SH-SY5Y (cell line): ENCODE results near the gene GLOD5.

Source experiments
- GATA2 ChIP-seq: IDR thresholded peaks from 2 replicates; pipeline ENCODE4 v1.6.1; 2011; ENCODE audit warnings: mild to moderate bottlenecking, low read depth, low read length
- GATA3 ChIP-seq: IDR thresholded peaks from 2 replicates; pipeline ENCODE4 v1.6.1; 2011; ENCODE audit warnings: low read depth, mild to moderate bottlenecking, low read length, moderate library complexity

The GLOD5 gene

GRCh38 chrX:48784726-48785125 lies 23.2 kb downstream of the GLOD5 start:
- TF ChIP-seq GATA3 (no peak), GATA2 (no peak)

DNA sequence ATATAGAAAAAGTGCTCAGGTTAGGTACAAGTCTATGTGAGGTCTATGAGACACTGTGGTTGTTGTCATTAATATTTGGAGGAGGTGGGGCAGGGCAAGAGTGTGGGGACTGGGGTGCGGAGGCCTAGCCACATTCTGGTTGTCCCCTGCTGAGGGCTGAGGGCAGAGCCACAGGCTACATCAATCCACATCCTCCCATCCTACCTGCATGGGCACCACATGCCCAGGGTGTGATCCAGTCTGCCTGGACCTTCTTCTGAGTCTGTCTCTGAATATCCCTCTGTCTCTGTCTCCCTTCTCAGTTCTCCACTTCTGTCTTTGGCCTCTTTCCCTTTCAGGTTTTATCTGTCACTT lies 23.6 kb downstream of the GLOD5 start:
- no peak for TF ChIP-seq GATA2
- TF ChIP-seq GATA3 = no peak

- TF ChIP-seq GATA2 (no peak), GATA3 (no peak)
Measured at GRCh38 chrX:48785540-48786214, 24.1 kb downstream of the GLOD5 start.

DNA sequence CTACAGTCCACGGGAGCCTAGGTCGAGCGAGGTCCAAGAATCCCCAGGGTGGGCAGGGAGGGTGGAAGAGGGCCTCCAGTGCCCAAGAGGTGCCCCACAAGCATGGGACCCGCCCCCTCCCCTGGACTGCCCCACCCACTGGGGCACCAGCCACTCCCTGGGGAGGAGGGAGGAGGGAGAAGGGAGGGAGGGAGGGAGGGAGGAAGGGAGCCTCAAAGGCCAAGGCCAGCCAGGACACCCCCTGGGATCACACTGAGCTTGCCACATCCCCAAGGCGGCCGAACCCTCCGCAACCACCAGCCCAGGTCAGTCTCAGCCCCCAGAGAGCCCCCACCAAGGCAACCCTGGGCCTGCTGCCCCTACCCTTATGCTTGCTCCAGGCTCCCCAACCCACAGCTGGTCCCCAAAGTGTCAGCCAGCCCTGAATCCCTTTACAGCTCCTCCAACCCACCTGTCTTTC lies 24.8 kb downstream of the GLOD5 start, which contains the start of gene GATA1:
GATA1 (plus strand) TSS at position 250 of the 460 bp plus-strand sequence. CDS start 4,520 bp downstream, outside the sequence.
- TF ChIP-seq GATA3 = no peak
- TF ChIP-seq GATA2 = no peak

- TF ChIP-seq GATA3 (no peak), GATA2 (no peak)
Measured at GRCh38 chrX:48786825-48787504, 25.4 kb downstream of the GLOD5 start.

DNA sequence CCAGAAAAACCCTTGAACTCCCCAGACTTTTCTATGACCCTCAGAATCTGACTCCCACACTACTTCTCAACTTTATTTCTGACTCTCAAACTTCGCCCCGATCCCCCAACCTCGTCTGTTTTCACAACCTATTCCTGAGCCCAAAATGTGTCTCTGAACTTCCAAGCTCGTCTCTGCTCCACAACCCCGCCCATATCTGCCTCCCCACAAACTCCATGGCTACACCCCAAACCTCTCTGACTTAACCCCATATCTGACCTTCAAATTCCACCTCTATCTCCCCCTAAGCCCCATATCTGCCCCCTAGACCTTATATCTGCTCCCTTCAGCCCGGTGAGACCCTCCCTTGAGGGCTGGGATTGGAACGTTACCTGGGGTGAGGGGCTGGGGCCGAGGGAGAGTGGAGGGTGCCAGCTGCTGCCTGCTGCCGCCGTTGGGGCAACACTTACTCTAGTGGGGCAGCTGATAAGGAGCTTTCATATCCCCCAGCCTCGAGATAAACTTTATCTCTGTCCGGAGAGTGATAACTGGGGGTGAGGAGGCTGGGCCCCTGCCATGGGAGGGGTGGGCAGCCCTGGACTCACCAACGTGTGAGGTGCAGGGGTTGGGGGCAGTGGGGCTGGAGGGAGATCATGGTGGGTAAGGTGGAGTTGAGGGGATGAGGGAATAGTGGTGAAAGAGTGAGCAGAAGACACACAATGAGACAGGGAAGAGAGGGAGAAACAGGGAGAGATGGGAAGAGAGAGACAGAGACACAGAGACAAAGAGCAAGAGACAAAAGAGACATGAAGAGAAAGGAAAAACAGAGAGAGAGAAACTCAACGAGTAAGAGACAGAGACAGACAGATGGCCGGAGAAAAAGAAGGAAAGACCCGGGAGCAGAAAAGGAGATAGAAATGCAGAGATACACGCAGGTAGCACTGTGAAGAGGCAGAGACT lies 26.2 kb downstream of the GLOD5 start:
- TF ChIP-seq GATA3 (no peak), GATA2 (no peak)

DNA sequence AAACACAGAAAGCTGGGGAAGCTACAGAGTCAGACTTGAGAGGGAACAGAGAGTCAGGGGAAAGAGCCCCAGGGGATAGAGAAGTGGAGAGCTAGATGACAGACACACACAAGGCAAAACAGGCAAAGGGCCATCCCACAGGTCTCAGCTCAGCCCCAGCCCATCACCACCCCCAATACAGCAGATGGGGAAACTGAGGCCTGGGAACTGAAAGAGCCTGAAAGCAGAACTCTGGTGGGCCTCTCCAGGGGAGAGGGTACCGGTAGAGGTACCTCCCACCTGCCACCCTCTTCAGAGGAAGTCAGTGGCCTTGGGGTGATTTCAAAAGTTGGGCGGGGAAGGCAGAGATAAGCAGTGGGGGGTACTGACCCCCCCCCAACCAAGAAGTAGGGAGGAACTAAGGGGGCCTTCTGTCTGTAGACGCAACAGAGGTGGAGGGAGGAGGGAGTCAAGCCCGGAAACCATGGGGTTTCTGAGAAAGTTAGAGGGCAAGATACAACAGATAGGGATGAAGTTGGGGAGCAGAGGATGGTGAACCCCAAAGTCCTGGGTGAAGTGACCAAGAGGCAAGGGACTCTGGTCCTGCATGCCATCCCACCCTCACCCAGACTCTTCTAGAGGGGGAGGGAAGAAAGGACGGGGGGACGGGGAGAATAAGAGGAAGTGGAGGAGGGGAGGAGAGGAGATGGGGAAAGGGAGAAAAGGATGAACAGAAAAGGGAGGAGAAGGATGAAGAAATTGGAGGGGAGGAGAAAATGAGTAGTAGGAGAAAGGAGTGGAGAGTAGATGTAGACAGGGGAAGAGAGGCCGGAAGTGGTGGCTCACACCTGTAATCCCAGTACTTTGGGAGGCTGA lies 28.0 kb downstream of the GLOD5 start:
- TF ChIP-seq GATA2 (no peak), GATA3 (no peak)

DNA sequence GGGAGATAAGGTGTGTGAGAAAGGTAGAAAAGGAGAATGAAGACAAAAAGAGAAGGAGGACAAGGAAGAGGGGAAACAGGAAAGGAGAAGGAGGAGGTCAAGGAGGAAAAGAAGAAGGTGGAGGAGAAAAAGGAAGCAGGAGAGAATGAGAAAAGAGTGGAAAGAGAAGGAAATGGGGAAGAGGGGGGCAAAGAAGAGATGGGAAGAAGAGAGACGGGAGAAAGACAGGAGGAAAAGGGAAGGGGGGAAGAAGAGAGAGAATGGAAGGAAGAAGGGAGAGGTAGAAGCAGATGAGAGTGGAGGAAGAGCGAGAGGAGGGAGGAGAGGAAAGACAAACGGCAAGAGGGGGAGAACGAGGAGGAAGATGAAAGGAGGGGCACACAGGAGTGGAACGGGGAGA lies 28.9 kb downstream of the GLOD5 start:
- TF ChIP-seq GATA3 (no peak), GATA2 (no peak)

- no peak for TF ChIP-seq GATA3
- TF ChIP-seq GATA2 = no peak
Measured at GRCh38 chrX:48791063-48791820, 29.7 kb downstream of the GLOD5 start.

DNA sequence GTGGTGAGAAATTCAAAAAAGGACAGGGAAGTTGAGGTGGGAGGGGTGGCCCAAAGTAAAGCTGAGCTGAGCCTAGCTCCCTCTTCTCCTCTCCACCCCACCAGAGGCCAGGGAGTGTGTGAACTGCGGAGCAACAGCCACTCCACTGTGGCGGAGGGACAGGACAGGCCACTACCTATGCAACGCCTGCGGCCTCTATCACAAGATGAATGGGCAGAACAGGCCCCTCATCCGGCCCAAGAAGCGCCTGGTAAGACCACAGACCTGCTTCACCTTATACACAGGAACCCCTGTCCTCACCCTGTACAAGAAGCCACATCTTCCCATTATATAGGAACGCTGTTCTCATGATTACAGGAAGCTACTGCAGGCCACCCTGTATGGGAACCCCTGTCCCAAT lies 30.7 kb downstream of the GLOD5 start:
- no peak for TF ChIP-seq GATA2
- TF ChIP-seq GATA3 = no peak

- no peak for TF ChIP-seq GATA2
- TF ChIP-seq GATA3 = no peak
Measured at GRCh38 chrX:48793935-48794334, 32.4 kb downstream of the GLOD5 start.

DNA sequence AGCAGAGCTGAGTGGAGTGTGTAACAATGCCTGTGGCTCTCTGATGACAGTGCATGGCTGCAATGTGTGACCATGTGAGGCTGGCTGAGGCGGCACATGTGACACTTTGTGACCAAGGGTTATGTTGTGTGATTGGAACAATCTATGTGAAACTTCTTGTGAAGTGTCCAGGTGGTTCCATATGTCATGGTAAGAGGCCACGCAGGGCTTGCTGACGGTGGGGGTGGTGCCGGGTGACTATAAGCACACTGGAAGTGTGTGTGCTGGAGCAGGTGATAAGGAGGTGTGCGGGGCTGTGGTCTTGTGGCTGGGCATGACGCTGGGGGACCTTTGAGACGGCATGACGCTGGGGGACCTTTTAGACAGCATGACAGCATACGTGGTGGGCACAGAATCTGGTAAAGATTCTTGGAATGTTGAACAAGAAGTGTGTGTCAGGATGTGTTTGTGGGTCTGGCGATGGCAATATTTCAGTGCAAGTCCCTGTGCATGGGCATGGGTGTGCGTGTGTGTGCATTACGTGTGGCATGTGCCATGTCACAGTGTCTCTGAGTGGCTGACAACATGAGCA lies 32.9 kb downstream of the GLOD5 start:
- TF ChIP-seq GATA2 (no peak), GATA3 (no peak)
